HG03520 (cell line): Measurements from ENCODE around the gene ZC3H14.

Experiments
- ATAC-seq: cut with Tn5 transposase; IDR thresholded peaks from one replicate; pipeline ENCODE4 v1.9.1; 2021; ENCODE audit warnings: mild to moderate bottlenecking, moderate library complexity; ENCODE audit not compliant: unreplicated experiment

The ZC3H14 gene

DNA sequence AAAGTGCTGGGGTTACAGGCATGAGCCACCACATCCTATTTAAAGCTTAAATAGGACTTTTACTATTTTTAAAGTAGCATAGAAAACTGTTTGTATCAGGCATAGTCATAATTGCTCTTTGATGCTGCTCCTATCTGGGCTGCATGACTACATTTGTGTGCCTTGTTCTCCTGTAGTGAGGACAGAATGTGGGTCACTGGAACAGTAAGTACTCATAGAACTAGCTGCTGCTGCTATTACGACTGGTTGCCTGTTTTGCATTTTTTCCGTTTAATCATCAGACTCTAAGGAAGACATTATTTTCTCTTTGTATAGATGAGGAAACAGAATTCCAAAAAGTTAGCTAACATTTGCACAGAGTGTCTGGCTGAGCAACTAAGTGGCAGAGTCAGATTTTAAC lies 42.8 kb downstream of the ZC3H14 start:
- no peak for ATAC-seq

DNA sequence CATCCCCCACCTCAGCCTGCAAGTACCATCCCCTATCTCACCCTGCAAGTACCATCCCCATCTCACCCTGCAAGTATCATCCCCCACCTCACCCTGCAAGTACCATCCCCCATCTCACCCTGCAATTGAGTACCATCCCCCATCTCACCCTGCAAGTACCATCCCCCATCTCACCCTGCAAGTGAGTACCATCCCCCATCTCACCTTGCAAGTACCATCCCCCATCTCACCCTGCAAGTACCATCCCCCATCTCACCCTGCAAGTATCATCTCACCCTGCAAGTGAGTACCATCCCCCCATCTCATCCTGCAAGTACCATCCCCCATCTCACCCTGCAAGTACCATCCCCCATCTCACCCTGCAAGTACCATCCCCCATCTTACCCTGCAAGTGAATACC lies 45.0 kb downstream of the ZC3H14 start:
- ATAC-seq = no peak

DNA sequence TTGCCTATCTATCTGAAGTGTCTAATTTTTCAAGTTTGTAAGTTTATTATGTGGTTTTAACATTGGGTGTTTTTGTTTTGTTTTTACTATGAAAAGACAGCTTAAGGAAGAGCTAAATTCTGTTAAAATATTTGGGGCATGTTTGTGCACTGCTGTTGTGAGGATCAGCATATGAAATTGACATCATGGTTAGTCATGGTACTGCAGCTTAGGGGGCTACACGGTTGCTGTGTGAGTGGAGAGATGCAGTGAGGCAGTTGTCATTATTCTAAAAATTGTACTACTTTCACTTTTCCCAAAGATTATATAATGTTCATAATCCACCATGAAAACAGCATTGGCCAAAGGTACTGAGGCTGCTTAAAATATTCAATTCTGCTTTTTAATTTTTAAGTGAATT lies 49.0 kb downstream of the ZC3H14 start:
- ATAC-seq = no peak

DNA sequence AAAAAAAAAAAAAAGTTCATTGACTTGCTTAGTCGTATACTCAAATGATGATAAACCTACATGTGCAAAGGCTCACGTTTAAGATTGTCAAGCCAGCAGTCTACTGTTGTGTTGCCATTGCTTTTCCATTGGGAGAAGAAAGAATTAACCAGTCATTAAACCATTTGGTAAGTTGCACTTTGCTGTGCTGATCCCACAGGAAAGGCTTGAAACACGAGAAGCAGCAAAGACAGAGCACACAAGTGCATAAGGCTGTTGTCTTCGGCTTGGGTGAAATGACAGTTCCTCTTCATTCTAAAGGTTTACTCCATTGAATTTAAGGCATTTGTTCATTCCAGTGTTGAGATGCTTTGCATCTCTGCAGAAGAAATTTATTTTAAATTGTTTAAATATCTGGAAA lies 50.1 kb downstream of the ZC3H14 start:
- ATAC-seq = no peak

GRCh38 chr14:88613552-88614010 lies 50.7 kb downstream of the ZC3H14 start:
- peak; percentile 47 for ATAC-seq

DNA sequence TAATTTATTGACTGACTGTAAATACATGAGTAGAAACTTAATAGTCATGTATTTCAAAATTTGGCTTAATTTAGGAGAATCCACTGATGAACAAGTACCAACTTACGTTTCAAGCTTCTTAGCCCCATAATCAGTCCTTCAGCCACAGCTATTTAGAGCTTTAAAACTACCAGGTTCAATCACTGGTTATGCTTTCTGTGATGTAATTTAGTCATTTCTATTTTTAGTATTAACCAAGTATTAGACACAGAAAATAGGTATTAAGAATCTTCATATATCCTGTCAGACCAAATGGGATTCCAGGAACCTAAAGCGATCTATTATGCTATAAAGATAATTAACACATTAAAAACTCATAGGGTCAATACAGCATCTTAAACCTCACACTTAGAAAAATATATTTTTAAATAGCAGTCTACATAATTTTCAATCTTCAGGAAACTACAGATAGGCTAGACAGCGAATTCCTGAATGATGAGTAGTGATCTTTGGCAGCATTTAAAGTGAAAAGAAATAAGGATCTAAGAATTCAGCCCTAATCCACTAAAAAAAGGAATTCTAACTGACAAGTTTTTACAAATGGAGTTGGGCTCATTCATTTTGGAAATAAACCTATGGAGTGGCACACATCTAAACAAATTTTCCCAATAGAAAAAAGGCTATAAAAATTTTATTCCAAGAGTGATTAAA lies 51.5 kb downstream of the ZC3H14 start:
- ATAC-seq = peak; percentile 60

DNA sequence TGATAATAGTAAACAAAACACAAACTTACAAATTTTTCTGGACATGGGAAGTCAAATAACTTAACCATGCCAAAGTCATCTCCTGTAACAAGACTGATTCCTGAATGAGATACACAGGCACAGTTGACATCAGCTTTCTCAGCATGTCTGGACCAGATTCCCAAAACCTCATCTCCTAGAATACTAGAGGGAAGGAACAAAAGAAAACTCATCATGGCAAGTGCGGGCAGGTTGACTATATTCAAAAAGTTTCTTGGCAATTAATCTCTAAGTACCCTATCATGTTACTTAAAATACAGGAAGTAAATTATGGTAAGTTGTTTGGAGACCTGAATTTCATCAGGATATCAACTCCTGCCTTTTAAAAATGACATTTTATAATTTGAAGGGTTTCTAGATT lies 53.9 kb downstream of the ZC3H14 start:
- ATAC-seq = no peak

- ATAC-seq = no peak
These were observed 54.6 kb downstream of the ZC3H14 start for GRCh38 chr14:88617479-88617878.

DNA sequence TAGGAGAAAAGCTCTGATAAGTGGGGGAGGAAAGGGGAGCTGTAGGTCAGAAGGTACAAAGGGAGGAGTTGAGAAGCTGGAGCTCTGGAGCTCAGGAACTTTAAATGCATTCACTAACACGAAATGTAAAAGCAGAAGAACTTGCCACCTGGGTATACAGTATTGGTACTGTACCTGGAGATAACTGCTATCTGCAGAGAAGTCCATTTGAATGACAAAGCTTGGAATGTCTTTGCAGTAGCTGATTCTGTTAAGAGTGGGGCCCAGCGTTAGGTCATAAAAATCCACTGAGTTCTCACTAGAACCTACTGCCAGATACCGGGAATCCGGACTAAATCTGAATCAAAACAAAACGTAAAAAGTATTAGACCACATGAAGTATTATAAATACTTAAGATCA lies 55.6 kb downstream of the ZC3H14 start:
- ATAC-seq = no peak

DNA sequence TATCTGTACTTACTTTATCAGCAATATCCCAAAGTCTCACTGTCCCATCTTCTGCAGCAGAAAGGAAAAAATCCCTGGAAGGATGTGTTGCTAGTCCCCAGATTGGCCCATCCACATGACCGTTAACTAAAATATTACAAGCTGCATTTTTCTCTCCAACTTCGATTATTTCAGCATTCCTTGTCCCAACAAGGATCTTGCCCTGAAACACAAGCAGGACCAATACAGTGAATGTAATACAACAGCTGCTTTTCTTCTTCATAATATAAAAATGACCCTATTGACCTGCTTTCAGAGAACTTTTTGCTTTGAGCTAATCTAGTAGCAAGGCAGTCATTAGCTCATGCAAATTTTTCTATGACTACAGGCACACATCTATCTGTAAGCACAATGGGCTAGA lies 58.3 kb downstream of the ZC3H14 start:
- no peak for ATAC-seq

DNA sequence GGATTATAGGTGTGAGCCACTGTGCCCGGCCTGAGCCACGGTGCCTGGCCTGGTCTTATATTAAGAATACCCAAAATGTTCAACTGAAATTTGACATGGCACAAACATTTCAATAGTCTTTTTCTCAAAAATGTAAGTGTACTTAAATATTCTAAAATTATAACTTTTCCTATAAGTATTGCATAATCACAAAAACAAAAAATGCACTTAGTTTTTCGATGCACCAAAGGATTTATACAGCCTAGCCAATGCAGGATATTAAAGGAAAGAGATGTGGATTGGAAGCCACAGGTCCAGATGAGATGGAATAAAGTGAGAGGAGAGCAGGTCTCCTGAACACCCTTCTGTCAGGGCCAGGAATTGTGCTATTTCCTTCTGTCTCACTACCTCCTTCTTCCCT lies 62.8 kb downstream of the ZC3H14 start:
- ATAC-seq = no peak

- no peak for ATAC-seq
These were observed 65.2 kb downstream of the ZC3H14 start for GRCh38 chr14:88628033-88628432.

DNA sequence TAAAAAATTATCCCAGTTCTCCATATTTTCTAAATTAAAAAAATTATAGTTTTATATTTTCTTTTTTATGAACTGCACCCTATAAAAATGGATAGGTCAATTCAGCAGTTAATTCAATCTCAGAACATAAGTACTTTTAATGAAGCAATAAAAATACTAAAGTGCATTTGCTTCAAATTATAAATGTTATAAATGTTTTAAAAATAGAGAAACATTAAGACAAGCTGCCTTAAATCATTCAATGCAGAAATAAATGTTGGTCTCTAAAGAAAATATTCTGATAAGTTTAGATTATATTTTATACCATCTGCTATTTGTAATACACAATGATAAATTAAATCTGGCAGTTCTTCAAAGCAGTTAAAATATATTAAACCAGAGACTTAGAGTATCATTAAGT lies 65.6 kb downstream of the ZC3H14 start:
- ATAC-seq = no peak

- no peak for ATAC-seq
These were observed 67.7 kb downstream of the ZC3H14 start for GRCh38 chr14:88630565-88630964.

GRCh38 chr14:88631091-88631490 lies 68.3 kb downstream of the ZC3H14 start:
- no peak for ATAC-seq

DNA sequence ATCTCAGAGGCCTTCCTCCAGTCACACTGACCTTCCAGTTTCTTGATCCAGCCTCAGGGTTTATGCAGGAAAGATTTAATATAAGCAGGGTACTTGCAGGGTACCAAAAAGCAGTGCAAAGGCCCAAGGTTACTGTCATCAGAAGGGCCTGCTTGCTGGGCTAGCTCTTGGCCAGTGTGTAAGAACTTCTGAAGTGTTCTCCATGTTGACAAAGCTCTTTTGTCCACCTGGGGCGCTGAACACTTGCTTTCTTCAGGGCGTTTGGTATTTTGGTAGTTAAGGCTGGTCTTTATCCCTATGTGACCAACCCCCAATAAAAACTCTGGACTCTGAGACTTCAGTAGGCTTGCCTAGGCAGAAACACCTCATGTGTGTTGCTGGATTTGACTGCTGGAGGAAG lies 69.7 kb downstream of the ZC3H14 start:
- no peak for ATAC-seq

- no peak for ATAC-seq
These were observed 76.4 kb downstream of the ZC3H14 start for GRCh38 chr14:88639221-88639620.

DNA sequence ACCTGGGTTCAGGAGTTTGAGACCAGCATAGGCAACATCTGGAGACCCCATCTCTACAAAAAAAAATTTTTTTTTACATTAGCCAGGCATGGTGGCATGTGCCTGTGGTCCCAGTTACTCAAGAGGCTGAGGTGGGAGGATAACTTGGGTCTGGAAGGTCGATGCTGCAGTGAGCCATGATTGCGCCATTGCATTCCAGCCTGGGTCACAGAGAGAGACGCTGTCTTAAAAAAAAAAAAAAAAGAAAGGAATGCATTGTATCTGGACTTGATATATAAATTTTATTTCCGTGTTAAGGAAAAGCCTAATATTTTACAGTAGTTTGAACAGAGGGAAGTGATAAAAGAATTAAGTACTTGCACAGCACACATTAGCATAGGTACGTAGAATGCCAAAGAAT lies 97.2 kb downstream of the ZC3H14 start:
- no peak for ATAC-seq

GRCh38 chr14:88667555-88668273 lies 104.9 kb downstream of the ZC3H14 start:
- peak; percentile 74 for ATAC-seq

- ATAC-seq = peak; percentile 62
These were observed 105.7 kb downstream of the ZC3H14 start for GRCh38 chr14:88668448-88669116.

DNA sequence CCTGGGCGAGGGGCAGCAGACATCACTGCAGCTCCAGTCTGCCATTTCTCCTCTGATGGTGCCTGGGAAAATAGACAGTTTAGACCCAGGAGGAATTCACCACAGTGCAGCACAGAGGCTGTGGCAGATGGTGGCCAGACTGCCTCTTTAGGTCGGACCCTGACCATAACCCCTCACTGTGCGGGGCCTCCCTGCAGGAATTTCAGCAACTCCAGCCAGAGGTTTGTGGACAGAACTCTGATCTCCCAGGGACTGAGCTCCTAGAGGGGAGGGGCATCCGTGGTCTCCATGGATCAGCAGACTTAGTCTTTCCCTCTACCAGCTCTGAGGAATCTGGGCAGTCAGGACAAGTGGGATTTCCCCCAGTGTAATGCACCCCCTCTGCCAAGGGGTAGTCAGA lies 106.5 kb downstream of the ZC3H14 start:
- no peak for ATAC-seq
